GM23338 (cell line): ENCODE data around the gene ZNF723. TPM values are rescaled to one million over a fixed set of nuclear protein-coding genes. Genes with fewer than 3 reads are reported as not detected.
"Not testable (repeated sequence)": the region's sequence is repeated elsewhere in the genome, so short reads cannot be mapped to it uniquely, and the experiment has no call there.

ENCODE experiments used
- ATAC-seq: fragments of 200-7000 bp; cut with Tn5 transposase; 3 replicates; pipeline ENCODE4 v1.9.1; 2020
- DNase-seq: peaks from one replicate; pipeline ENCODE4 v3.0.0-alpha.2; 2015; ENCODE audit warnings: low spot score
- H2AFZ ChIP-seq: fragments of 200-600 bp; sonication (generic); 2 replicates; pipeline ENCODE4 v1.8.0; 2016; ENCODE audit warnings: antibody characterized with exemption, mild to moderate bottlenecking, moderate library complexity
- H3F3A ChIP-seq: fragments of 200-600 bp; sonication (generic); replicated peaks from 2 replicates; pipeline ENCODE4 v1.8.0; 2017; ENCODE audit warnings: antibody characterized with exemption, mixed run types, low read depth
- H3K27ac ChIP-seq: fragments of 200-600 bp; sonication (generic); 2 replicates; pipeline ENCODE4 v1.6.1; 2016; ENCODE audit warnings: low read depth
- H3K27me3 ChIP-seq: fragments of 200-600 bp; sonication (generic); 2 replicates; pipeline ENCODE4 v1.8.0; 2016; ENCODE audit warnings: mild to moderate bottlenecking, mixed run types, moderate library complexity; ENCODE audit not compliant: insufficient read depth
- H3K36me3 ChIP-seq: fragments of 200-600 bp; sonication (generic); 2 replicates; pipeline ENCODE4 v1.8.0; 2016; ENCODE audit warnings: mild to moderate bottlenecking; ENCODE audit not compliant: insufficient read depth
- H3K4me1 ChIP-seq: fragments of 200-600 bp; sonication (generic); 2 replicates; pipeline ENCODE4 v1.8.0; 2016; ENCODE audit warnings: mild to moderate bottlenecking, moderate library complexity; ENCODE audit not compliant: insufficient read depth
- H3K4me2 ChIP-seq: fragments of 200-600 bp; sonication (generic); 2 replicates; pipeline ENCODE4 v1.7.1; 2017; ENCODE audit warnings: mixed run types
- H3K4me3 ChIP-seq: fragments of 200-600 bp; sonication (generic); 2 replicates; pipeline ENCODE4 v1.6.1; 2016; ENCODE audit warnings: mixed run types
- H3K79me2 ChIP-seq: fragments of 200-600 bp; sonication (generic); replicated peaks from 2 replicates; pipeline ENCODE4 v1.8.0; 2017; ENCODE audit warnings: mild to moderate bottlenecking; ENCODE audit not compliant: insufficient read depth
- H3K9me2 ChIP-seq: fragments of 200-600 bp; sonication (generic); 2 replicates; pipeline ENCODE4 v1.8.0; 2017; ENCODE audit not compliant: insufficient read depth
- H4K20me1 ChIP-seq: fragments of 200-600 bp; sonication (generic); replicated peaks from 2 replicates; pipeline ENCODE4 v1.8.0; 2017; ENCODE audit warnings: mild to moderate bottlenecking; ENCODE audit not compliant: insufficient read depth
- H3K27ac Mint-ChIP-seq: 2 replicates; pipeline ENCODE4 v1.8.0; 2020; ENCODE audit warnings: inconsistent platforms, mild to moderate bottlenecking, moderate library complexity, mixed read lengths
- H3K27me3 Mint-ChIP-seq: 3 replicates; pipeline ENCODE4 v1.8.0; 2022; ENCODE audit warnings: low read depth, mild to moderate bottlenecking, moderate library complexity, mixed read lengths, inconsistent platforms; ENCODE audit not compliant: insufficient read depth, poor library complexity
- H3K36me3 Mint-ChIP-seq: 3 replicates; pipeline ENCODE4 v1.8.0; 2021; ENCODE audit warnings: low read depth, mild to moderate bottlenecking, inconsistent platforms, moderate library complexity, mixed read lengths
- H3K4me1 Mint-ChIP-seq: 3 replicates; pipeline ENCODE4 v1.8.0; 2020; ENCODE audit warnings: mild to moderate bottlenecking, inconsistent platforms, mixed read lengths
- H3K4me3 Mint-ChIP-seq: 3 replicates; pipeline ENCODE4 v1.8.0; 2021; ENCODE audit warnings: moderate library complexity, mild to moderate bottlenecking, inconsistent platforms, mixed read lengths
- H3K9me3 Mint-ChIP-seq: 3 replicates; pipeline ENCODE4 v1.8.0; 2020; ENCODE audit warnings: moderate library complexity, mild to moderate bottlenecking, inconsistent platforms, mixed read lengths
- CREB1 ChIP-seq: fragments of 250-450 bp; sonication (Bioruptor Pico); IDR thresholded peaks from 2 replicates; pipeline ENCODE4 v1.5.0; 2020; ENCODE audit warnings: low read depth, mild to moderate bottlenecking, moderate library complexity
- CTCF ChIP-seq, 2 experiments: fragments of 200-600 bp in 1 of 2; sonication (generic) in 1 of 2; conservative IDR thresholded peaks; 2 replicates each; pipeline versions ENCODE4 v1.5.1 to v1.6.1; 2016 to 2017; ENCODE audit warnings: antibody characterized with exemption in 2 of 2, low read depth in 2 of 2, mild to moderate bottlenecking in 2 of 2, moderate library complexity in 1 of 2
- EZH2 ChIP-seq: fragments of 200-600 bp; sonication (generic); IDR thresholded peaks from one replicate; pipeline ENCODE4 v1.8.0; 2017; ENCODE audit warnings: antibody characterized with exemption, mild to moderate bottlenecking, low read depth; ENCODE audit not compliant: unreplicated experiment
- EZH2phosphoT487 ChIP-seq: fragments of 200-600 bp; sonication (generic); IDR thresholded peaks from one replicate; pipeline ENCODE4 v1.8.1; 2018; ENCODE audit warnings: antibody characterized with exemption; ENCODE audit not compliant: unreplicated experiment
- JUNB ChIP-seq: IDR thresholded peaks from one replicate; pipeline ENCODE4 v1.6.1; 2016; ENCODE audit warnings: antibody characterized with exemption; ENCODE audit not compliant: unreplicated experiment
- NANOG ChIP-seq: IDR thresholded peaks from 2 replicates; pipeline ENCODE4 v1.6.1; 2016; ENCODE audit warnings: antibody characterized with exemption, borderline replicate concordance
- POLR2AphosphoS5 ChIP-seq: IDR thresholded peaks from 2 replicates; pipeline ENCODE4 v1.6.1; 2016; ENCODE audit warnings: antibody characterized with exemption, low read depth
- ZNF114 ChIP-seq: fragments of 250-450 bp; sonication (Bioruptor Pico); IDR thresholded peaks from 2 replicates; pipeline ENCODE4 v1.5.0; 2020; ENCODE audit warnings: mild to moderate bottlenecking, moderate library complexity
- ZNF331 ChIP-seq: fragments of 250-450 bp; sonication (Bioruptor Pico); IDR thresholded peaks from 2 replicates; pipeline ENCODE4 v1.5.0; 2020; ENCODE audit warnings: low read depth, mild to moderate bottlenecking, moderate library complexity
- polyA plus RNA-seq: library from polyadenylated mRNA; unstranded; fragments of >200 nt; fragmentation: Nextera tagmentation; extraction: Ambion mirVana; gene quantifications from 2 replicates; pipeline ENCODE4 v1.2.1, GENCODE V29; 2016
- total RNA-seq: library from RNA; depleted of rRNA; stranded (reverse); fragments of >200 nt; shearing (Covaris generic); gene quantifications from 2 replicates; pipeline ENCODE4 v1.2.3, GENCODE V29; 2014
- TF ChIP-seq, protein P1 (sequence below): IDR thresholded peaks from one replicate; pipeline ENCODE4 v1.6.1; 2018; ENCODE audit warnings: antibody characterized with exemption; ENCODE audit not compliant: unreplicated experiment
- TF ChIP-seq, protein P2 (sequence below): IDR thresholded peaks from 2 replicates; pipeline ENCODE4 v1.6.1; 2016; ENCODE audit warnings: antibody characterized with exemption

The ZNF723 gene
- total and polyA plus RNA-seq, 2 experiments from 2014 or later = 0.29 to 0.59 TPM

GRCh38 chr19:22792863-22793262 is 39.2 kb upstream of the ZNF723 start:
- Mint-ChIP-seq H3K9me3 (peaks cover 86% of the 10 kb centered on the region), H3K36me3 (peaks cover 32% of the 10 kb centered on the region)
- ATAC-seq, H3K4me2 ChIP-seq, H3K27ac ChIP-seq, DNase-seq, H3K27me3 Mint-ChIP-seq, H3F3A ChIP-seq, H3K27ac Mint-ChIP-seq, H3K27me3 ChIP-seq, H3K9me2 ChIP-seq, H3K4me1 Mint-ChIP-seq, H3K4me3 Mint-ChIP-seq, H3K4me1 ChIP-seq, H2AFZ ChIP-seq, H3K79me2 ChIP-seq, H3K4me3 ChIP-seq, H4K20me1 ChIP-seq: not testable (repeated sequence)
- H3K36me3 ChIP-seq = peaks cover 12% of the 10 kb centered on the region

DNA sequence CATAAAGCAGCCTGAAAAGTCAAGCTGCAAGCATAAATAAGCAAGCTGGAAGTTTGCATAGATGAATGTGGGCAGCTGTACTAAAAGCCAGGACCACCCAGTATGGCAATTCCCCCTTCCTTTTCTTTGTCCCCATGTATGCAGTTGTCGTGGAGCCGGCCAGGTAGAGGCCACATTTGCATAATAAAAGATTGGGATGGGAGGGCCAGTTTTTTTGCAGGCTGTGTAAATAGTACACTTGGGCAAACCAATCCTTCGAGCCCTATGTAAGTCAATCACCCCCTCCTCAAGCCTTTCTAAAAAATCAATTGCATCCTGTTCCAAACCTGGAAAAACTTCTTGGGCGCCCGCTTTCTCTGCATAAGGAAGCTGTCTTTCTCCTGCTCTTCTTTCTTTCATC is 35.1 kb upstream of the ZNF723 start:
- Histone ChIP-seq H3F3A (no peaks in the 10 kb centered on the region), H3K79me2 (no peaks in the 10 kb centered on the region), H3K36me3 (peaks cover 12% of the 10 kb centered on the region), H3K4me3 (no peak overlapping the region), H3K27ac (peak overlapping the region; percentile 94), H3K4me1 (no peaks in the 10 kb centered on the region), H2AFZ (no peak overlapping the region), H3K4me2 (0 out of 2 replicates have a peak overlapping the region, but pooled peaks have one; percentile 1), H4K20me1 (no peaks in the 10 kb centered on the region), H3K27me3 (no peaks in the 10 kb centered on the region), H3K9me2 (no peaks in the 10 kb centered on the region)
- Mint-ChIP-seq H3K4me1 (no peaks in the 10 kb centered on the region), H3K36me3 (peaks cover 54% of the 10 kb centered on the region), H3K27me3 (no peaks in the 10 kb centered on the region), H3K27ac (no peak overlapping the region), H3K4me3 (no peak overlapping the region), H3K9me3 (peaks cover 89% of the 10 kb centered on the region)
- ATAC-seq (no peak), DNase-seq (peak; percentile 46)
- TF ChIP-seq EZH2 (no peak), ZNF331 (CRISPR knock-in tag) (no peak), ZNF114 (CRISPR knock-in tag) (no peak), NANOG (no peak), POLR2AphosphoS5 (no peak), EZH2phosphoT487 (no peak), CTCF (conservative IDR thresholded peaks at IDR 0.05; ENCODE audit: low read depth in 2 of 2) (no peak), CREB1 (no peak), JUNB (no peak)
- TF ChIP-seq, protein P1, sequence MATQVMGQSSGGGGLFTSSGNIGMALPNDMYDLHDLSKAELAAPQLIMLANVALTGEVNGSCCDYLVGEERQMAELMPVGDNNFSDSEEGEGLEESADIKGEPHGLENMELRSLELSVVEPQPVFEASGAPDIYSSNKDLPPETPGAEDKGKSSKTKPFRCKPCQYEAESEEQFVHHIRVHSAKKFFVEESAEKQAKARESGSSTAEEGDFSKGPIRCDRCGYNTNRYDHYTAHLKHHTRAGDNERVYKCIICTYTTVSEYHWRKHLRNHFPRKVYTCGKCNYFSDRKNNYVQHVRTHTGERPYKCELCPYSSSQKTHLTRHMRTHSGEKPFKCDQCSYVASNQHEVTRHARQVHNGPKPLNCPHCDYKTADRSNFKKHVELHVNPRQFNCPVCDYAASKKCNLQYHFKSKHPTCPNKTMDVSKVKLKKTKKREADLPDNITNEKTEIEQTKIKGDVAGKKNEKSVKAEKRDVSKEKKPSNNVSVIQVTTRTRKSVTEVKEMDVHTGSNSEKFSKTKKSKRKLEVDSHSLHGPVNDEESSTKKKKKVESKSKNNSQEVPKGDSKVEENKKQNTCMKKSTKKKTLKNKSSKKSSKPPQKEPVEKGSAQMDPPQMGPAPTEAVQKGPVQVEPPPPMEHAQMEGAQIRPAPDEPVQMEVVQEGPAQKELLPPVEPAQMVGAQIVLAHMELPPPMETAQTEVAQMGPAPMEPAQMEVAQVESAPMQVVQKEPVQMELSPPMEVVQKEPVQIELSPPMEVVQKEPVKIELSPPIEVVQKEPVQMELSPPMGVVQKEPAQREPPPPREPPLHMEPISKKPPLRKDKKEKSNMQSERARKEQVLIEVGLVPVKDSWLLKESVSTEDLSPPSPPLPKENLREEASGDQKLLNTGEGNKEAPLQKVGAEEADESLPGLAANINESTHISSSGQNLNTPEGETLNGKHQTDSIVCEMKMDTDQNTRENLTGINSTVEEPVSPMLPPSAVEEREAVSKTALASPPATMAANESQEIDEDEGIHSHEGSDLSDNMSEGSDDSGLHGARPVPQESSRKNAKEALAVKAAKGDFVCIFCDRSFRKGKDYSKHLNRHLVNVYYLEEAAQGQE = no peak
- TF ChIP-seq, protein P2, sequence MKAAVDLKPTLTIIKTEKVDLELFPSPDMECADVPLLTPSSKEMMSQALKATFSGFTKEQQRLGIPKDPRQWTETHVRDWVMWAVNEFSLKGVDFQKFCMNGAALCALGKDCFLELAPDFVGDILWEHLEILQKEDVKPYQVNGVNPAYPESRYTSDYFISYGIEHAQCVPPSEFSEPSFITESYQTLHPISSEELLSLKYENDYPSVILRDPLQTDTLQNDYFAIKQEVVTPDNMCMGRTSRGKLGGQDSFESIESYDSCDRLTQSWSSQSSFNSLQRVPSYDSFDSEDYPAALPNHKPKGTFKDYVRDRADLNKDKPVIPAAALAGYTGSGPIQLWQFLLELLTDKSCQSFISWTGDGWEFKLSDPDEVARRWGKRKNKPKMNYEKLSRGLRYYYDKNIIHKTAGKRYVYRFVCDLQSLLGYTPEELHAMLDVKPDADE = no peak
